Fibroblast of peridontal ligament (primary cell): ENCODE data around the gene LHX6.

Source experiments
- DNase-seq: peaks from one replicate; pipeline ENCODE4 v3.0.0-alpha.2; 2010; ENCODE audit errors: extremely low read depth

The LHX6 gene

GRCh38 chr9:122234022-122234748 is 5.4 kb upstream of the LHX6 start:
- no peak for DNase-seq

DNA sequence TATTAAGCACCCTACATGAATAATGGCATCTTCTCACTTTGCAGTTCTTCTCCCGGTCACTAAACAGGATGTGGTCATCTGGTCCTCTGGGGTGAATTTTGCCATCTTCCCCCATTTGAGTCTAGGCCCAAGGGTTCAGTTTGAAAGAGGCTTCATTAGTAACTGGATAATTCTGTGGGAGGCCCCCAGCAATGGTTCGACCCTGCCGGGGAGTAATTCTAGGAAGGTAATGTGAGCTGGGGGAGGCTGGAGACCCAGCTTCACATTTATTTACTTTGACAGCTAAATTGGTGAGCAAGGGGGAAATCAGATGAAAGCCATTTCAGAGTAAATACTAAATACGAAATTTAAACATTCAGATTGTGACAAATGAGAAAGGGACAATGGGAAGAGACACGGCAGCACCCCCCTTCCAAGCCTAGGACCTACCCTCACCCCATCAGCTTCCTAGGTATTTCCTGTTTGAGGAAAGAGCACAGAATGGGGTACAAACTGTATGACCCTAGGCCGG is 4.1 kb upstream of the LHX6 start:
- no peak for DNase-seq

GRCh38 chr9:122229485-122229837 is 704 bp upstream of the LHX6 start:
- no peak for DNase-seq

GRCh38 chr9:122228191-122228567 is 578 bp downstream of the LHX6 start:
- no peak for DNase-seq

GRCh38 chr9:122227575-122227900 is 1.2 kb downstream of the LHX6 start:
- DNase-seq: no peak

DNA sequence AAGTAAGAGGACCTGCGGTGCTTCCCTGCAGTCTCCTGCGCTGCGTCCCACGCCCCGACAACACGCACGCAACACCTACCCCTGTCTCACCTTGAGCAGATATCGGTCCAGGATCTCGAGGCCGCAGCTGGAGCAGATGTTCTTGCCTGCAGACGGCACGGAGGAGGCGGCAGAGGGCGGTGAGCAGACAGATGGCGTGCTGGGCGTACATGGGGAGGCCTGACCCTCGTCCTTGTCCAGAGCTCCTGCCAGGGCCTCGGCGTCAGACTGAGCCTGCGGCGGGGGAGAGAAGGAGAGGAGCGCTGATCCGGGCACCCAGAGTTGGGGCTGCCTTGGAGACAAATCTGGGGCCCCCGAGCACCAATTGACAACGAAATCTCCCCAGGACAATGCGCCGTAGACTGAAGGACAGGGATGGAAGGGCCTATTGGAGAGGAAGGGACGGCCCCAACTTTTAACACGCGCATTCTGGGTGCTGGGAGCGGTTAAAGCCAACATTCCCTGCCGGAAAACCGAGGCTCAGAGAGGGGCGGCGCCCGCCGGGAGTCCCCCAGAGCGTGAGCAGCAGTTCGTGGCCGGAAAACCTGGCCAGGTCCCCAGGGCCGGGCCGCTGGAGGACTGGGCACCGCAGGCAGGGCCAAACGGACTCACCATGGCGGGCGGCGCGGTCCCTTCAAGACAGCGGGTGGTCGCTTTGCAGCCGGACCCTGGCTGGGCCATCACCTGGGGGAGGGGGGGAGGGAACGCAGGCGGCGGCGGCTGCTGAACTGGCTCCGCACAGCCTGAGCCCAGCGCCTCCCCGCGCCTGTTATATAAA is 1.8 kb downstream of the LHX6 start:
- no peak for DNase-seq

DNA sequence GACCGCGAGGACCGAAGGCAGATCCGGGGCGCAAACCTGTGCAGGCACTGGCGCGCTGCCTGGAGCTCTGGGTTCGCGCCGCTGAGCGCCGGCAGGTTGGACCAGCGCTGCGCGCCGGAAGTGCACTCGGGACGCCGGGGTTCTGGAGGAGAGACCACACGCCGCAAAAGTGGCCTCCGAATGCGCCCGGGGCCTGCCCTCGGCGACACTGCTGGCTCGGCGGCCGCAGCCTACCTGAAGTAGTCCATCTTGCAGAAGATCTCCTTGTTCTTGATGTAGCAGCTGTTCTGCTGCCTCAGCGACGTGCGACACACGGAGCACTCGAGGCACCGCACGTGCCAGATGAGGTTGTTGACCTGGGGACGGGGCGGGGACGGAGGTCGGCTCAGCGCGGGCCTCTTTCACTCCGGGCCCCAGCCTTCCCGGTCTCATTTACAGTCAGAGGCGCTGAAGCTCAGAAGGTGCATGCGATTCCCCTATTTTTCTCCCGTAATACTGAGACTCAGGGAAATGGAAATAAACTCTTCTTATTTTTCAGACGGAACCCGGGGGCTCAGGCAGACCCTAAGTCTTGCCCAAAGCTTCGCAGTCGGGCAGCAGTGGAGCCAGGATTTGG is 2.5 kb downstream of the LHX6 start:
- no peak for DNase-seq

GRCh38 chr9:122225312-122226141 is 3.2 kb downstream of the LHX6 start:
- DNase-seq: no peak

DNA sequence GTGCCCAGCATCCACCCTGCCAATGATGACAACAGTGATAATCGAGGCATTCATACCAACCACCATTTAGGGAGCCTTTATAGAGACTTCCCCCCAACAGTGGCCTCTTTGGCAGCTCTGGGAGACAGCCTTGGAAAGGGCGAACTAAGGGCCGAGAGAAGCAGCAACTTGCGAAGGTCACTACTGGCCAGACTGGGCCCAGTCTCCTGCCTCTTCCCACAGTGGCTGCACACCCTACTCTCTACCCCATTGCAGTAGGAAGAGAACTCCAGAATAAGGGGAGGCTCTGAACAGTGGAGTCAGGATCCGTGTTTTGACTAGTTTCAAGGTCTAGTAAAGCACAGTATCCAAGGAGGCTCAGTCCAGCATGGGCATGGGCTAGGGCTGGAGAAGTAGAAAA is 5.3 kb downstream of the LHX6 start:
- no peak for DNase-seq

- no peak for DNase-seq
Measured at GRCh38 chr9:122222791-122223190, 6.0 kb downstream of the LHX6 start.

DNA sequence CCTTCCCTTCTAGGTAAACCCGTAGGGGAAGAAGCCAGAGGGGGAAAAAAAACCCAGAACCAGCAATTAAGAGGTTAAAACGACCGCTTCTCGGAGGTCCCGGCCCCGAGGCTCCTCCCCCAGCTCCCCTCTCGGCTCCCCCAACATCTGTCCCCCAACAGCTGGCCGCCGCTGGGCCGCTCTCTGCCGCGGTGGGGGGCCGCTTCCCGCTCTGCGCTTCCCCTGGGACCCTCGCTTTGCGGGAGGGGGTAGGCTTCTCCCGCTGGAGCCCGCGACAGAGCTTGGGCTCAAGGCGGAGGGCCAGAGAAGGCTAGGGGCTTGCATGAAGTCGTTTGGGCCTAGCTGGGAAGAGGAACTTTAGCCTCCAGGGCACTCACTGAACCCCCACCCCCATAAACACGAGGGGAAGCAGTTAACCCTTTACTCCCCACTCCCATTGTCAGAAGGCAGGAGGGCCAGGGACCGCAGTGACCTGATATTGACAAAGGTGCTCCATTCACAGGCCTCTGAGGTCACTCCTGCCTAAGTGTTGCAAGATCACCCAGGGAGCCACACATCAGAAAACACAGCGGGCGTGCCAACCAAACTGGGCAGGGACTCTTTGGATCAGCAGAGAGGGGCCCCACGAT is 7.5 kb downstream of the LHX6 start:
- no peak for DNase-seq

- no peak for DNase-seq
Measured at GRCh38 chr9:122220673-122221182, 8.0 kb downstream of the LHX6 start.

- DNase-seq: no peak
Measured at GRCh38 chr9:122219856-122220672, 8.7 kb downstream of the LHX6 start.

DNA sequence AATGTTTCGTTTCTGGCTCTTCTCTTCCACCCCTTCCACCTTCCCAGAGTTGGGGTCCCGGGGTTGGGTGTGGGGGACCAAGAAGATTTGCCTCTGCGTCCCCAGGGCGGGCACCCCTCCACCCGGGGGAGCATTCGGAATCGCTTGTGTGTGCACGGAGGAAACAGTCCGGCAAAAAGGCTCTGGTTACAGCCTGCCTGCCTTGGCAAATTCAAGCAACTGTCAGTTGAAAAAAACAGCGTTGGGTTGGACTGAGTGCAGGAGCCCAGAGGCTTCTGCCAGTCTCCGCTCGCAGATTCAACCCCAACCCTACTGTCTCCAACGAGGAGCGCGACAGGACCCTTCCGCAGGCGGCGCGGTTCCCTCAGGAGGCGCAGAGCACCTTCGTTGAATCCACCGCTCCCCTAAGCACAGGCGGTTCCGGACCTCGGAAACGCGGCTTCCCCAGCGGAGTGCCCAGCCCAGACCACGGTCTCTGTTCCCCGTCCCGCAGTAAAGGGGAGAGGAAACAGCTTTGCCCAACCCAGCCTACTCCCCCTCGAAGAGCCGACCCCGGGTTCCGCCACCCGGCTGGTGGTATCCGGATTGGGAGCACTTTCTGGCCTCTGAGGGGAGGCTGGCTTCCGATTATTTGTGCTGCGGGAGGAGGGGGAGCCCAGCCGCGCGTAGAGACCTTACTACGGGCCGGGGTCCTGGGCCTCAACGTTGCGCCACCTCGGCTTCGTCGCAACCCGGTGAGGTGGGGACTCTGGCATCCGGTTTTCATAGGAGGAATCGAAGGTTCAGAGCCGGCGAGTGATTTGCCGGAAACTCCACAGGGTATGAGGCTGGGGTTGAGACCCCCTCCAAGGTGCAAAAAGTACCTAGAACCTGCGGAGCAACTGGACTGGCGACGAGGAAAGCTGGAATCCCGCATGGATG is 9.6 kb downstream of the LHX6 start:
- DNase-seq: peak; percentile 38

DNA sequence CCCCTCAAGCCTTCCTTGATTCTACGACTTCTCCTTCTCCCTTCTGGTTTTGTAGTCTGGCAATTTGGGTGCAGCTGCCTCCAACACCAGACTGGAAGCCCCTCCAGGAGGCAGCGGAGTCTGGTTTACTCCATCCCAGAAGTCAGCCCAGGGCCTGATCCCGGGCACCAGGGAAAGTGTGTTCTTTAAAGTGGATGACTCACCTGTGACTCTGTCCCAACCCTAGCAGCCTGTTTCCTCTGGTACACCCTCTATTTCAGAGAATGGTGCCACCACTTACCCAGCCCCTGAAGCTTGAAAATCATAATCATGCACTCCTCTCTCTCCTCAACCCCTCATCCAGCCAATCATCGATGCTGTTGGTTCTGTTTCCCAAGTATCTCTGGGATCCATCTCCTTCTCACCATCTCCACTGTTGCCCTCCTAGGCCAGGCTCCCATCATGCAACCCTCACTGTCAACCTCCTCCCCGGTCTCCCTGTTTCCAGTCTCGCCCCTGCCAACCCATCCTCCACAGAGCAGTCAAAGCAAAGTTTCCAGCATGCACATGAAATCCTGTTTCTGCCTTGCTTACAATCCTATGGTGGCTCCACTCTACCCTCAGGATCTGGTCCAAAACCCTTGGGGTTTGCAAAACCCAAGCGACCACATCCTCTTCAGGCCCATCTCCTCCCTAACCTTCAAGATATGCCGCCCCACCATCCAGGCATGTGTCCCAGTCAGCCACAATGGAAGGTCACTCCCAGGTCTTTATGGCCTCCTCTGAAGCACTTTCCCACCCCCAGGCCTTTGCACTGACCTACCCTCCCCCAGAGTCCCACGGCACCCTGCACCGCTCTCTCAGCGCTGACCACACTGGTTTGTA is 10.5 kb downstream of the LHX6 start:
- no peak for DNase-seq

- no peak for DNase-seq
Measured at GRCh38 chr9:122217640-122218039, 11.1 kb downstream of the LHX6 start.

- DNase-seq: no peak
Measured at GRCh38 chr9:122216798-122217418, 11.8 kb downstream of the LHX6 start.
